ENCODE results near the gene MOV10L1. TPM values are rescaled to one million over a fixed set of nuclear protein-coding genes. Genes with fewer than 3 reads are reported as not detected.

Gene MOV10L1
- total RNA-seq, 1 experiment from 2014 or later: not detected

- Histone ChIP-seq H3K4me1 (ENCODE audit: insufficient read depth, low read length, poor library complexity, severe bottlenecking) (peaks cover 3% of the 10 kb centered on the region), H3K36me3 (ENCODE audit: insufficient read depth, low read length, poor library complexity, severe bottlenecking) (no peaks in the 10 kb centered on the region), H3K9me3 (ENCODE audit: low read depth, low read length, poor library complexity, severe bottlenecking) (no peaks in the 10 kb centered on the region), H3K4me3 (ENCODE audit: low read depth, low read length, poor library complexity, severe bottlenecking) (no peak overlapping the region), H3K27me3 (replicated peaks; ENCODE audit: insufficient read depth, low read depth, low read length, poor library complexity) (no peaks in the 10 kb centered on the region), H3K27ac (ENCODE audit: low read depth, low read length, poor library complexity, severe bottlenecking) (no peak overlapping the region)
- TF ChIP-seq EZH2 (IDR thresholded peaks at IDR 0.05; ENCODE audit: borderline replicate concordance, low read depth, low read length, poor library complexity, severe bottlenecking) (no peak), CTCF (conservative IDR thresholded peaks at IDR 0.05; ENCODE audit: low read depth, low read length) (no peak)
- intact Hi-C loops (cut with micrococcal nuclease; ENCODE audit: unreplicated experiment): no loop called here
- BruUV-seq (replicated peaks): no TSS peak
- CTCF ChIA-PET: interaction anchor here (0.6 kb wide), 1 partner anchor 243 kb away, joined by 4 read pairs; no protein-coding TSS in a partner anchor
- no peak for DNase-seq (ENCODE audit: low spot score)
- POLR2A ChIA-PET (ENCODE audit: low non-redundant PET): no interaction called here
Observed at GRCh38 chr22:50173983-50174355, 84.2 kb downstream of the MOV10L1 start.

- Histone ChIP-seq H3K36me3 (ENCODE audit: insufficient read depth, low read length, poor library complexity, severe bottlenecking) (no peaks in the 10 kb centered on the region), H3K27ac (ENCODE audit: low read depth, low read length, poor library complexity, severe bottlenecking) (no peak overlapping the region), H3K9me3 (ENCODE audit: low read depth, low read length, poor library complexity, severe bottlenecking) (no peaks in the 10 kb centered on the region), H3K4me1 (ENCODE audit: insufficient read depth, low read length, poor library complexity, severe bottlenecking) (no peaks in the 10 kb centered on the region), H3K27me3 (replicated peaks; ENCODE audit: insufficient read depth, low read depth, low read length, poor library complexity) (no peaks in the 10 kb centered on the region), H3K4me3 (ENCODE audit: low read depth, low read length, poor library complexity, severe bottlenecking) (no peak overlapping the region)
- no peak for DNase-seq (ENCODE audit: low spot score)
- CTCF ChIA-PET: interaction anchor here (0.6 kb wide), 1 partner anchor 243 kb away, joined by 4 read pairs; no protein-coding TSS in a partner anchor
- no TSS peak for BruUV-seq (replicated peaks)
- TF ChIP-seq CTCF (conservative IDR thresholded peaks at IDR 0.05; ENCODE audit: low read depth, low read length): no peak
- no peak for TF ChIP-seq EZH2 (IDR thresholded peaks at IDR 0.05; ENCODE audit: borderline replicate concordance, low read depth, low read length, poor library complexity, severe bottlenecking)
- intact Hi-C loops (cut with micrococcal nuclease; ENCODE audit: unreplicated experiment): no loop called here
- POLR2A ChIA-PET (ENCODE audit: low non-redundant PET): no interaction called here
Observed at GRCh38 chr22:50174382-50175190, 84.8 kb downstream of the MOV10L1 start.

GRCh38 chr22:50175191-50175461, 85.3 kb downstream of the MOV10L1 start:
- POLR2A ChIA-PET (ENCODE audit: low non-redundant PET): no interaction called here
- no peaks in the 10 kb centered on the region for H3K36me3 ChIP-seq (ENCODE audit: insufficient read depth, low read length, poor library complexity, severe bottlenecking)
- CTCF ChIA-PET: no interaction called here

More at GRCh38 chr22:50175191-50175461, 85.3 kb downstream of the MOV10L1 start:
- Histone ChIP-seq H3K27ac (ENCODE audit: low read depth, low read length, poor library complexity, severe bottlenecking) (no peak overlapping the region), H3K27me3 (replicated peaks; ENCODE audit: insufficient read depth, low read depth, low read length, poor library complexity) (no peaks in the 10 kb centered on the region), H3K9me3 (ENCODE audit: low read depth, low read length, poor library complexity, severe bottlenecking) (no peaks in the 10 kb centered on the region), H3K4me3 (ENCODE audit: low read depth, low read length, poor library complexity, severe bottlenecking) (no peak overlapping the region), H3K4me1 (ENCODE audit: insufficient read depth, low read length, poor library complexity, severe bottlenecking) (no peaks in the 10 kb centered on the region)
- no TSS peak for BruUV-seq (replicated peaks)
- DNase-seq (ENCODE audit: low spot score): no peak
- TF ChIP-seq EZH2 (IDR thresholded peaks at IDR 0.05; ENCODE audit: borderline replicate concordance, low read depth, low read length, poor library complexity, severe bottlenecking): no peak
- no peak for TF ChIP-seq CTCF (conservative IDR thresholded peaks at IDR 0.05; ENCODE audit: low read depth, low read length)
- intact Hi-C loops (cut with micrococcal nuclease; ENCODE audit: unreplicated experiment): no loop called here
